Stomach (tissue), 9 donors: ENCODE data around the gene COL19A1. TPM values are rescaled to one million over a fixed set of nuclear protein-coding genes. Genes with fewer than 3 reads are reported as not detected.
"Not testable (repeated sequence)": the region's sequence is repeated elsewhere in the genome, so short reads cannot be mapped to it uniquely, and the experiment has no call there.

Source experiments
- DNase-seq, 2 donors: peaks; one replicate each; pipeline versions ENCODE4 v3.0.0 to v3.0.0-alpha.2; 2013 to 2019
- H3K27ac ChIP-seq, 5 donors: fragments of 200-600 bp in 4 of 5; sonication (generic) in 4 of 5; one replicate each; pipeline ENCODE4 v1.5.1; 2013 to 2019; ENCODE audit warnings: mild to moderate bottlenecking in 1 of 5, moderate library complexity in 1 of 5
- H3K27me3 ChIP-seq, 3 donors: fragments of 200-600 bp; sonication (generic); one replicate each; pipeline ENCODE4 v1.5.1; 2017 to 2019; ENCODE audit warnings: mixed run types in 1 of 3
- H3K36me3 ChIP-seq, 4 donors: fragments of 200-600 bp; sonication (generic); 1 replicate in 3 of 4; 2 replicates in 1 of 4; pipeline ENCODE4 v1.5.1; 2016 to 2019
- H3K4me1 ChIP-seq, 4 donors: fragments of 200-600 bp; sonication (generic); one replicate each; pipeline ENCODE4 v1.5.1; 2016 to 2019
- H3K4me3 ChIP-seq, 4 donors: fragments of 200-600 bp; sonication (generic) in 3 of 4; one replicate each; pipeline ENCODE4 v1.5.1; 2016 to 2019; ENCODE audit warnings: mild to moderate bottlenecking in 1 of 4
- H3K9me3 ChIP-seq, 4 donors: fragments of 200-600 bp; sonication (generic); one replicate each; pipeline ENCODE4 v1.5.1; 2016 to 2019
- EP300 ChIP-seq: sonication (generic); formaldehyde crosslinking; IDR thresholded peaks from one replicate; pipeline ENCODE4 v1.6.1; 2017; ENCODE audit warnings: antibody characterized with exemption
- POLR2A ChIP-seq, 4 donors: fragments of 450-650 bp; IDR thresholded peaks; one replicate each; pipeline ENCODE4 v1.6.1; 2016; ENCODE audit warnings: antibody characterized with exemption in 4 of 4, control low read depth in 2 of 4, mild to moderate bottlenecking in 1 of 4, moderate library complexity in 1 of 4
- POLR2AphosphoS5 ChIP-seq, 3 donors: sonication (generic); formaldehyde crosslinking; IDR thresholded peaks; one replicate each; pipeline ENCODE4 v1.6.1; 2016; ENCODE audit warnings: antibody characterized with exemption in 3 of 3
- WGBS, 5 donors: extraction: QIAGEN DNeasy Blood & Tissue Kit in 3 of 5; methylation state at CpG; one replicate each; pipeline versions ENCODE4 v1.1.5 to v1.1.7; 2013 to 2018; 5-methylcytosine and 5-hydroxymethylcytosine counted together
- intact Hi-C: fragments of 100-400 bp; cut with DNase I; formaldehyde crosslinking; loops from one replicate; pipeline ENCODE4 v1.15.1; 2023; ENCODE audit warnings: low total_unique reads
- polyA plus RNA-seq, 3 donors: library from polyadenylated mRNA; stranded (reverse); fragments of 200-250 nt; gene quantifications; one replicate each; pipeline ENCODE4 v1.2.3, GENCODE V29; 2013
- total RNA-seq, 5 donors: library from RNA; depleted of rRNA; stranded (reverse); fragments of >200 nt; gene quantifications; one replicate each; pipeline versions ENCODE4 v1.1.0 to v1.2.3, GENCODE V29; 2014 to 2016
- TF ChIP-seq, protein P1 (sequence below), 7 experiments: fragments of 450-650 bp in 4 of 7; fragments of 200-600 bp in 3 of 7; sonication (generic) in 3 of 7; IDR thresholded peaks; one replicate each; pipeline ENCODE4 v1.5.1; 2016 to 2019; ENCODE audit warnings: antibody characterized with exemption in 7 of 7, control low read depth in 2 of 7, mild to moderate bottlenecking in 1 of 7
- donor health status: healthy with polysubstance abuse.
- donor health status: Bipolar disorder and iron deficiency.
- donor health status: healthy.

COL19A1 gene
- total and polyA plus RNA-seq, 8 donors, result 0.13 to 13.4 (median 2.5) TPM; not detected in 3

DNA sequence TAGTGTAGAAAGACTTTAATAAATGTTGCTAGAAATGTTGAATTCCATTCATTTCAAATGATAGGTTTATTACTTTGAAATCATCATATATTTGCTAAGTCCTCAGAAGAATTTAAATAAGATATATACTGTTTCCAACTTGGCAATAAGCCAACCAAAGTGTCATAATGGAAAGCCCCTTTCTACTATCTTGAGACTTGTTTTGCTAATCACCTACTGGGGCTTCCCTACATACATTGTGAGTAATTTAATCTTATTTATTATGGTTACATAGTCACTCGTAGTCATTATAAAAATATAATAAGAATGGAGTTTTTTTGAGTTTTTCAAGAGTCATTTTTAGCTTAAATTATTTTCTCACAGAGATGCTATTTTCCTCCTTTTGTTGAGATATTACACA, 20.7 kb downstream of the COL19A1 start:
- H3K27ac ChIP-seq, result no peak overlapping the region
- H3K36me3 ChIP-seq, result no peaks in the 10 kb centered on the region
- no peak for DNase-seq
- intact Hi-C loops, result no loop called here
- no peaks in the 10 kb centered on the region for H3K4me1 ChIP-seq
- no peaks in the 10 kb centered on the region for H3K9me3 ChIP-seq
- H3K4me3 ChIP-seq, result no peak overlapping the region
- 57 to 79% (median 66%) methylated on average over 1 of the region's 1 CpG for WGBS, 5 donors
- TF ChIP-seq, protein P1, sequence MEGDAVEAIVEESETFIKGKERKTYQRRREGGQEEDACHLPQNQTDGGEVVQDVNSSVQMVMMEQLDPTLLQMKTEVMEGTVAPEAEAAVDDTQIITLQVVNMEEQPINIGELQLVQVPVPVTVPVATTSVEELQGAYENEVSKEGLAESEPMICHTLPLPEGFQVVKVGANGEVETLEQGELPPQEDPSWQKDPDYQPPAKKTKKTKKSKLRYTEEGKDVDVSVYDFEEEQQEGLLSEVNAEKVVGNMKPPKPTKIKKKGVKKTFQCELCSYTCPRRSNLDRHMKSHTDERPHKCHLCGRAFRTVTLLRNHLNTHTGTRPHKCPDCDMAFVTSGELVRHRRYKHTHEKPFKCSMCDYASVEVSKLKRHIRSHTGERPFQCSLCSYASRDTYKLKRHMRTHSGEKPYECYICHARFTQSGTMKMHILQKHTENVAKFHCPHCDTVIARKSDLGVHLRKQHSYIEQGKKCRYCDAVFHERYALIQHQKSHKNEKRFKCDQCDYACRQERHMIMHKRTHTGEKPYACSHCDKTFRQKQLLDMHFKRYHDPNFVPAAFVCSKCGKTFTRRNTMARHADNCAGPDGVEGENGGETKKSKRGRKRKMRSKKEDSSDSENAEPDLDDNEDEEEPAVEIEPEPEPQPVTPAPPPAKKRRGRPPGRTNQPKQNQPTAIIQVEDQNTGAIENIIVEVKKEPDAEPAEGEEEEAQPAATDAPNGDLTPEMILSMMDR (IDR thresholded peaks at IDR 0.05), result no peak
- TF ChIP-seq POLR2AphosphoS5 (IDR thresholded peaks at IDR 0.05), result no peak
- TF ChIP-seq EP300, result no peak
- TF ChIP-seq POLR2A (IDR thresholded peaks at IDR 0.05), result no peak
- no peaks in the 10 kb centered on the region for H3K27me3 ChIP-seq

DNA sequence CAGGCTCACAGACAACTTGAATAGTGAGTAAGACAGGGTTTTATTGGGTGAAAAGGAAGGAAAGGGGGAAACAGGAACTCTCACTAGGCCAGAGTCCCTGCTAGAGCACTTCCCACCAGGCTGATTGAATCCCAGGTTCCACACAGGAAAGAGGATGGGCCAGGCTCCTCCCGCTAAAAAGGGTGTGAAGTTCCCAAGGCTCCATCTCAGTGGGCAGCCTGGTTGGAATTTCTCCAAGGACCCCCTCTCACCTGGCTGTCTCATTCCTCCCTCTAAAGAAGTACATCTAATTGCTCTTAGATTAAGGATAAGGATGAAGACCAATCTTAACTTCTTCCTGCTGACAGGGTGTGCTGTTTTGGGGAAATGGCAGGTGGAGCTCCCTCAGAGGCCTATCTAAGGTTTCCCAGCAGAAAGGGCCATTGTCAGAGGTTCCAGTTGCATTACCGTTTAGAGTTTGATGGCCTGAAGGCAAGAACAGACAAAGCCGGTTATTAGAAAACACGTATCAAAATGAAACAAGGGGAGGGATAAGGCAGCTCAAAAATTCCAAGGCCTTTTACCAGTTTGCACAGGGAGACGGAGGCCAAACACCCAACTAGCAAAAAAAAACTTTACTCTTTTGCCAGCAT, 21.5 kb downstream of the COL19A1 start:
- no peaks in the 10 kb centered on the region for H3K4me1 ChIP-seq
- intact Hi-C loops, result no loop called here
- DNase-seq, result no peak
- H3K9me3 ChIP-seq, result no peaks in the 10 kb centered on the region
- no peaks in the 10 kb centered on the region for H3K27me3 ChIP-seq
- H3K36me3 ChIP-seq, result no peaks in the 10 kb centered on the region
- H3K4me3 ChIP-seq, result no peak overlapping the region
- 78 to 89% (median 79%) methylated on average over 5 of the region's 5 CpGs for WGBS, 5 donors
- no peak overlapping the region for H3K27ac ChIP-seq
- TF ChIP-seq, protein P1 (IDR thresholded peaks at IDR 0.05), result no peak
- no peak for TF ChIP-seq POLR2A (IDR thresholded peaks at IDR 0.05)
- no peak for TF ChIP-seq EP300
- no peak for TF ChIP-seq POLR2AphosphoS5 (IDR thresholded peaks at IDR 0.05)

DNA sequence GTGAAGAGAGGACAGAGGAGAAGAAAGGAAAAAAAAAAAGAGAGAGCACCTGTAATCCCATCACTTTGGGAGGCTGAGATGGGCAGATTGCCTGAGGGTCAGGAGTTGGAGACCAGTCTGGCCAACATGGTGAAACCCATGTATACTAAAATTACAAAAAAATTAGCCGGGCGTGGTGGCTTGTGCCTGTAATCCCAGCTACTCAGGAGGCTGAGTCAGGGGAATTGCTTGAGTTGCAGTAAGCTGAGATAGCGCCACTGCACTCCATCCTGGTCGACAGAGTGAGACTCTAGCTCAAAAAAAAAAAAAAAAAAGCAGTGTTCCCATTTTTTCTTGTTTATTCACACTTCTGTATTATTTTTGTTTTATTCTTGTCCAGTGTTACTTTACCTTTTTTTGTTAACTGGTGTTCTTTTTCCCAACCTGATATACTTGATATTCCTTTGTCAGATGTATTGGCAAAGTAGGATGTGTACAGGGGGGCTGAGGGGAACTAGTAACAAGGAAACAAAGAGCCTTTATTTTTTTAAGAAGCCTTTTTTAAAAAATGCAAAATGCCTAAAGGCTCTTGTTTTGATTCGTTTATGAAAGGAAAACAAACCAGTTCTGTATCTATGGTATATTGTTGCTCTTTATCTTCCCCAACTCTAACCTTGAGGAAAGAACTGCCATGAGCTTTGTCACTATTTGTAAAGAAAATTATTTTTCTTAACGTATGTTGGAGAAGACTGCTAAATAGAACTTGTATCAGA, 22.3 kb downstream of the COL19A1 start:
- DNase-seq, result no peak
- no peak overlapping the region for H3K4me3 ChIP-seq
- intact Hi-C loops, result no loop called here
- no peak overlapping the region for H3K27ac ChIP-seq
- H3K36me3 ChIP-seq, result no peaks in the 10 kb centered on the region
- no peaks in the 10 kb centered on the region for H3K4me1 ChIP-seq
- H3K27me3 ChIP-seq, result no peaks in the 10 kb centered on the region
- 84 to 87% (median 86%) methylated on average over 6 of the region's 6 CpGs for WGBS, 5 donors
- H3K9me3 ChIP-seq, result no peaks in the 10 kb centered on the region
- no peak for TF ChIP-seq EP300
- TF ChIP-seq POLR2AphosphoS5 (IDR thresholded peaks at IDR 0.05), result no peak
- no peak for TF ChIP-seq POLR2A (IDR thresholded peaks at IDR 0.05)
- TF ChIP-seq, protein P1 (IDR thresholded peaks at IDR 0.05), result no peak

DNA sequence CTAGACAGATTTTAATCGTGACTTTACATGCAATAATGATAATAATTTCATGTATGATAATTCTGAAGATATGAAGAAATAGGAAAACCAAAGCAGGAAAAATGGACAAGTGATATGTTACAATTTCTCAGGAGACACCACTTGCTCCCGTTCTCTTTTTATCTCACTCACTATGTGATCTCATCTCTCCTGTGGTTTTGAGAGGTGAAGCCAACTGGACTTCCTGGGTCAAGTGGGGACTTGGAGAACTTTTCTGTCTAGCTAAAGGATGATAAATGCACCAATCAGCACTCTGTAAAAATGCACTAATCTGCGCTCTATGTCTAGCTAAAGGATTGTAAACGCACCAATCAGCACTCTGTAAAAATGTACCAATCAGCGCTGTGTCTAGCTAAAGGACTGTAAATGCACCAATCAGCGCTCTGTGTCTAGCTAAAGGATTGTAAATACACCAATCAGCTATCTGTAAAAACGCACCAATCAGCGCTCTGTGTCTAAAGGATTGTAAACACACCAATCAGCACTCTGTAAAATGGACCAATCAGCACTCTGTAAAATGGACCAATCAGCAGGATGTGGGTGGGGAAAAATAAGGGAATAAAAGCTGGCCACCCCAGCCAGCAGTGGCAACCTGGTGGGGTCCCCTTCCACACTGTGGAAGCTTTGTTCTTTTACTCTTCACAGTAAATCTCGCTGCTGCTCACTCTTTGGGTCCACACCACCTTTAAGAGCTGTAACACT, 23.0 kb downstream of the COL19A1 start:
- H3K36me3 ChIP-seq, intact Hi-C loops, H3K4me3 ChIP-seq, DNase-seq, H3K4me1 ChIP-seq, H3K27ac ChIP-seq, H3K9me3 ChIP-seq, H3K27me3 ChIP-seq: not testable (repeated sequence)
- 82 to 93% (median 86%) methylated on average over 9 of the region's 9 CpGs for WGBS, 5 donors

DNA sequence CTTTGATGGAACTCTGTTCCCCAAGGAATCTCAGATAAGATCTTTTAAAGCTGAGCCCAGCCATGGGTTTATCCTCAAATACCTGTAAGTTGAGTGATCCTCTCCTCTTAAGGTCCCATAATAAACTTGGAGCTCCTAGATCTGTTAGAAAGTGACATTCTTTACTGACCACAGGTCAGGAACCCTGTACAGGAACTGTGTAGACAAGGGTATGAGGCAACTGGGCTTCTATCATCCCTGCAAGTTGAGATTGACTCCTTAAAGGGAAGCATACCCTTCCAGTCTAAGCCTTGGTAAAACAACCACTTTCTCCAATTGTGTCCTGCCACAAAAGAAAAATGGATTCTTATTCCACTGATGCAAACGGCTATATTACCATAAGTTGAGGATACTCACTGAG, 26.2 kb downstream of the COL19A1 start:
- H3K27ac ChIP-seq, intact Hi-C loops: not testable (repeated sequence)
- WGBS, 5 donors, result 66 to 90% (median 80%) methylated on average over 1 of the region's 1 CpG

DNA sequence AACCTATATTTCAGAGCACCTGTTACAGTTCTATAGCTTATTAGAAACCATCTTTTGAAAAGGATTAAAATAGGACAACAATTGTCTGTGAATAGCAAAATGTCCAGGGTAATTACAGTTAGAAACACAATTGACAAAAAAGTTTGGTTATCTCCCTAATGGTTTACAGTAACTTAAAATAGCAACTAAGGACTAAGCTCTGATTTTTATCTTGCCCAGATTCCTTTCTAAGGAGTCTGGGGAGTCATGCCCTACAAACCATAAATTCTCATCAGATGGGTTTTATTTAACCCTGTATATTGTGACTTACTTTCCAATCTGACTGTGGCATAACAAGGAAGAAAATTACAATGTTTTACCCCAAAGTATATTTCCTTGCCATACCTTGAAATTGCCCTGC, 26.9 kb downstream of the COL19A1 start:
- H3K36me3 ChIP-seq, H3K9me3 ChIP-seq, H3K4me3 ChIP-seq, DNase-seq, H3K27me3 ChIP-seq, H3K27ac ChIP-seq, intact Hi-C loops, H3K4me1 ChIP-seq: not testable (repeated sequence)

More for the DNA sequence above, 26.2 kb downstream of the COL19A1 start:
- not testable (repeated sequence) for DNase-seq, H3K27me3 ChIP-seq, H3K4me3 ChIP-seq, H3K36me3 ChIP-seq, H3K4me1 ChIP-seq, H3K9me3 ChIP-seq
